Loucy (cell line): ENCODE measurements around the gene STON2.

Source experiments
- CTCF ChIP-seq: fragments of 200-600 bp; sonication (generic); conservative IDR thresholded peaks from 2 replicates; pipeline ENCODE4 v1.5.1; 2014; ENCODE audit warnings: mild to moderate bottlenecking, antibody characterized with exemption, low read length
- EZH2phosphoT487 ChIP-seq: fragments of 200-600 bp; IDR thresholded peaks from 2 replicates; pipeline ENCODE4 v1.6.1; 2018; ENCODE audit warnings: antibody characterized with exemption, mild to moderate bottlenecking, moderate library complexity, borderline replicate concordance

- no peak for TF ChIP-seq CTCF
- TF ChIP-seq EZH2phosphoT487 = no peak
Observed at GRCh38 chr14:81315341-81315740, 84.8 kb downstream of the STON2 start.
